GM21737 (cell line): ENCODE data around the gene RSRC2.
"Not testable (repeated sequence)": the region's sequence is repeated elsewhere in the genome, so short reads cannot be mapped to it uniquely, and the experiment has no call there.

ENCODE experiments used
- ATAC-seq: cut with Tn5 transposase; IDR thresholded peaks from one replicate; pipeline ENCODE4 v1.9.1; 2021; ENCODE audit warnings: mild to moderate bottlenecking, moderate library complexity; ENCODE audit not compliant: unreplicated experiment

Gene RSRC2

GRCh38 chr12:122526683-122527477 lies at the start of gene RSRC2, which contains the start of gene KNTC1:
RSRC2 (minus strand) TSS chr12:122526936; CDS start chr12:122526853, 83 bp downstream.
KNTC1 (plus strand) TSS chr12:122527249; CDS start chr12:122530064, 2,815 bp downstream.
- peak; percentile 90 for ATAC-seq

GRCh38 chr12:122571821-122572220 lies 45.1 kb upstream of the RSRC2 start:
- ATAC-seq: no peak

- ATAC-seq: not testable (repeated sequence)
These were observed 43.3 kb upstream of the RSRC2 start for GRCh38 chr12:122570006-122570405.

GRCh38 chr12:122569288-122569687 lies 42.6 kb upstream of the RSRC2 start:
- ATAC-seq: no peak

GRCh38 chr12:122566816-122567215 lies 40.1 kb upstream of the RSRC2 start:
- ATAC-seq: not testable (repeated sequence)

GRCh38 chr12:122563361-122563760 lies 36.6 kb upstream of the RSRC2 start:
- no peak for ATAC-seq

- no peak for ATAC-seq
These were observed 33.4 kb upstream of the RSRC2 start for GRCh38 chr12:122560138-122560537.

- ATAC-seq: no peak
These were observed 32.3 kb upstream of the RSRC2 start for GRCh38 chr12:122558745-122559641.

GRCh38 chr12:122547330-122547729 lies 20.6 kb upstream of the RSRC2 start:
- no peak for ATAC-seq

- no peak for ATAC-seq
These were observed 19.1 kb upstream of the RSRC2 start for GRCh38 chr12:122545855-122546254.

GRCh38 chr12:122544537-122544936 lies 17.8 kb upstream of the RSRC2 start:
- ATAC-seq: no peak

GRCh38 chr12:122538496-122538895 lies 11.8 kb upstream of the RSRC2 start:
- no peak for ATAC-seq

GRCh38 chr12:122537021-122537420 lies 10.3 kb upstream of the RSRC2 start:
- ATAC-seq: no peak

- ATAC-seq: no peak
These were observed 7.1 kb upstream of the RSRC2 start for GRCh38 chr12:122533856-122534255.

GRCh38 chr12:122528992-122529391 lies 2.3 kb upstream of the RSRC2 start:
- no peak for ATAC-seq

- ATAC-seq: no peak
These were observed 1.8 kb upstream of the RSRC2 start for GRCh38 chr12:122528582-122528981.

- ATAC-seq: no peak
These were observed 775 bp upstream of the RSRC2 start for GRCh38 chr12:122527478-122527944.

- no peak for ATAC-seq
These were observed 2.7 kb downstream of the RSRC2 start for GRCh38 chr12:122523846-122524718.

- no peak for ATAC-seq
These were observed 3.5 kb downstream of the RSRC2 start for GRCh38 chr12:122523280-122523679.

- ATAC-seq: no peak
These were observed 6.1 kb downstream of the RSRC2 start for GRCh38 chr12:122520676-122521075.

- ATAC-seq: no peak
These were observed 7.3 kb downstream of the RSRC2 start for GRCh38 chr12:122519418-122519817.
